ENCODE measurements around the gene GSG1L.

Gene GSG1L

DNA sequence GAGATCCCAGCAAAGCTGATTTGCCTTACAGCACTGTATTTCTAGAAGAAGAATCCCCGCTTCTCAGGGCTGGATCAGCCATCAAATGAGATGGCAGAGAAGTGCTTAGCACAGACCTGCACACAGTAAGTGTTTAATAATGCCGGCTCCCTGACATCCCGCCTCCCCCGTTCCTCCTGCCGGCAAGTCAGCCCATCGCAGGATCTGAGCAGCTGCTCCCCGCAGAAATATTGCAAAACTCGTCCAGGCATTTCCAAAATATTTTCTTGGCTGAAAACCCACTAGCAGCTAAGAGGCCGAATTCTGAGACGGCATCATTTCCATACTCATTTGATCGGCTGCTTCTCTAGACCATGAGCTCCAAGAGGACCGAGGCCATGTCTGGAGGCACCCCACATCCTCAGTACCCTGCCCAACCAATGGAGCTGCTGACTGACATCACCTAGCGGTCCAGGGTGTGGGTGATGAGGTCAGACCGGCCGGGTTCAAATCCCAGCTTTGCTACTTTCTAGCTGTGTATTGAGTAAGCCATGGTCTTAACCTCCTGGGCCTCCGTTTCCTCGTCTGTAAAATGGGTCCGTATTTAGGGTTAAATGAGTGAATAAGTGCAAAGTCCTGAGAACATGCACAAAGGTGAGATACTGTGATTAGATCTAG, 262.1 kb downstream of the GSG1L start:
- DNase-seq (ENCODE audit: extremely low read depth in 1 of 2, low read depth in 1 of 2): no peak

DNA sequence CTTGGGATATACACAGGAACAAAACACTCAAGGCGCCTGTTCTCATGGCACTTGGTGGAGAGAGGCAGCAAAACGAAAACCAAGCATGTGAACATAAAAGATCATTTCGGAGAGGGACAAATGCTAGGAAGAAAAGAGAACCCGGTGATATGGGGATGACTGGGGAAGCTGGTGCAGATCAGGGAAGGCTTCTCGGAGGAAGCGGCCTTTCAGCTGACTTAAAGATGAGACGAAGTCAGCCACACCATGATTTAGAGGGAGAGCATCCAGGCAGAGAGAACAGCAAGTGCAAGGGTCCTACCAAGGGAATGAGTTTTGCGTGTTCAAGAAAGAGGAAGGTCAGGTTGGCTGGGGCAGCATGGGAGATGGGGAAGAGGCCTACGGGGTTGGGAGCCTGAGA, 262.7 kb downstream of the GSG1L start:
- DNase-seq (ENCODE audit: extremely low read depth in 1 of 2, low read depth in 1 of 2): no peak

DNA sequence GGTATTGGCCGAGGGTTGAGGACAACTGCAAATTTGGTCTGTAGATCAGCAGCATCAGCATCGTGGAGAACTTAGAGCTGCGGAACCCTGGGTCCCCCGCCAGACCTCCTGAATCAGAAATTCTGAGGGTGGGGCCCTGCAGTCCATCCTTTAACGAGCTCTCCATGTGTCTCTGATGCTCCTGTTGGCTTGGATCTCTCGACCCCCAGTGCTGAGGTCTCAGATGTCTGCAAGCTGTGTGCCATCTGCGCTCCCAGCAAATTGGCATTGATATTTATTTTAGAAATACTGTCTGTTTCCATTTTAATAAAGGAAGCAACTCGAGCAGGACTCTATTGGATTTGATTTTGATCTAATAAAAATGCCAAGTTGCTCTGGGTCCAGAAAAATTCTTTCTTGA, 263.6 kb downstream of the GSG1L start:
- no peak for DNase-seq (ENCODE audit: extremely low read depth in 1 of 2, low read depth in 1 of 2)

DNA sequence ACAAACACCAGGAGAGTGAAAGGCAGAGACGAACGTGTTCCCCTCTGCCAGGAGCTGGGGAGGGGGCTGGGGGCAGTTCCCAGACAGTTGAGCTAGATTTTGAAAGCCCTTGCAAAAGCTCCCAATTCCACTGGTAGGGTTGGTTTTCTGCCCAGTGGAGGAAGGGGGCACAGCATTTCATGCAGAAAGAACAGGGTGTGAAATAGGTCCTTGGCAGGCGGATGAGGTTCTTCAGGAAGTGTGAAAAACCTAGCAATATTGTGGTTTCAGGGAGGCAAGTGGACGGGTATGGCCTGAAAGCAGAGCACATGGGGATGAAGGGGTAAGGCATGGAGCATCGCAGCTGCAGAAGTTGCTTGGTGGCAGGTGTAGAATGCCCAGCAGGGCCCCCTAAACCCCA, 265.3 kb downstream of the GSG1L start:
- no peak for DNase-seq (ENCODE audit: extremely low read depth in 1 of 2, low read depth in 1 of 2)

DNA sequence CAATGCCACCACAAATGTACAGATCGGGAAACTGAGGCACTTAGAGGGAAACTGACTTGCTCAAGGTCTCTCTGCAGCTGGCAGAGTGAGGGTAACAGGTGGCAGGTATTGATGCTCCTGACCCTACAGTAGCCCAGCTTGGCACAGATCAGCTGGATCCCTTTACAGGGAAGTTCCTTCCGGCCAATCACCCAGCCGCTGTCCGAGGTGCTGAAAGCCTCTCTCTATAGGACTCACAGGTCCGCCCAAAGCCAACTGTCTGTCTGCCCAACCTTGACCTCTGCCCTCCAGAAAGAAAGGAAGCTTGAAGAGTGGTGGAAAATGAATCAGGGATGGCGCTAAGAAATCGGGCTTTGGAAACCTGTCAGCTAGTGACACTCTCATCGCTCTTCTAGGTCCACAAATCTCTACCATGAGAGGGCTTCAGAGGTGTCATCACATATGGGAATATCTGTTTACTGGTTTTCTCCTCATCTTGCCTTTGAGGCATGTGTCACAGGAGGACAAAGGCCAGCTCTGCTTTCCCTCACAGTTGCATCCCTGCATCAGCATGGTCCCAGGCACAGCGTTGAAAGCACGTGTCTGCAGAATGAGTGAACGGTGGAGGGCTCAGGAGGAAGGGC, 267.4 kb downstream of the GSG1L start:
- no peak for DNase-seq (ENCODE audit: extremely low read depth in 1 of 2, low read depth in 1 of 2)

DNA sequence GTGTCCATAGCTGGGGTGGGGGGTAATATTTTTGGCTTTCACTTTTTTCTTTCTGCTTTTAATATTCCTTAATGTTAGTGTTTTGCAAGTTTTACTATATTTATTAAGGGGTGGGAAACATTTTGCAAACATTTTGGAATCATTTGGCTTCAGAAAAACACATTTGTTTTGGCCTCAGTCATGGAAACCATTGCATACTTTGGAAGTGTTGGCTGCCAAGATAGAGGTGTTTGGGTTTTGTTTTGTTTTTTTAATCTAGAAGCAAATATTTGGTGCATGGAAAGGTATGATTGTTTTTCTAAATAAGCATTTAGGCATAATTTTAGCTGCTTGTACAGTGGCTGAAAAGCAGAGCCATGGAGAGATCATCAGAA, 270.3 kb downstream of the GSG1L start:
- no peak for DNase-seq (ENCODE audit: extremely low read depth in 1 of 2, low read depth in 1 of 2)

DNA sequence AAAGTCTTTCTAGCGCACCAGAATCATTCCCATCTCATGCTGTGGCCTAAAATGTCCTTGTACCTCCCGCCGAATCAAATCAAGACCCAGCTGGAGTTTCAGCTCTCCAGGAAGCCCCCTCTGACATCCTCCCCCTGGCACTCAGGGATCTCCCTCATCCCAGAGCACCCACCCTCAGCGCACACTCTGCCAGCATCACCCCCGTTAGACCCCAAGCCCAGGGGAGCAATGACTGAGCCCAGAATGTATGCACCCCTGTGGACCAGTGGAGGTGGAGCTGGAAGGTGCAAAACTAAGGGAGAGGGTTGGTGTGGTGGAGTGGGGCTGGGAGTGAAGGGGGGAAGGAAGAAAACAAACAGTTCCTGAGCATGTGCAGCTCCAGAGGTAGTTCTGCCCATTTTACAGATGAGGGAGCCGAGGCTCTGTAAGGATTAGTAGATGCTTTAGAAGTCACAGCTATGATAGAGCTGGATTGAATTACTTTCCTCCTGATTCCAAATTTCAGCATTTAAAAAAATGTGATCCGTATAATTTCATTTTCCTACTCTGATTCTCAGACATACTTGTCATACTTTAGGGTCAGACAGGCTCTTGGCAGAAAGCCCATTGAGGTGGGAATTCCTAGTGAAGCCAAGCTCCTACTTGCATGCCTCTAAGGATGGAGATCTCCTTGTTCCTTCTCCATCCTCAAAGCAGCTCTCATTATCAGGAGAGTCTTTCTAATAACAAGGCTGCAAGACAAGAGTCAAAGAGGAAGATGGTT, 270.8 kb downstream of the GSG1L start:
- no peak for DNase-seq (ENCODE audit: extremely low read depth in 1 of 2, low read depth in 1 of 2)

DNA sequence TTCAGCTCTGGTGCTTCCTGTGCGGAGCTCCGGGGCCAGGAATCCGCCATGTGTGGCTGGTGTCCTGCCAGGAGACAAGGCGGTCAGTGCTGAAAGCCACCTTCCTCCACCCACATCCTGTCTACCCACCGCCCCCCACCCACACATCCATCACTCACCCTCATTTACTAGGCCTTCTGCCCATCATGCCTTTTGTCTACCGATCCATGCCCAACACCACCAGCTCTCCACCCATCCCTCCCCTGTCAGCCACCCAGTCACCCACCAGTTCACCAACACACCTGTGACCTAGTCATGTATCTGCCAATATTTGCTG, 272.2 kb downstream of the GSG1L start:
- DNase-seq (ENCODE audit: extremely low read depth in 1 of 2, low read depth in 1 of 2): no peak

DNA sequence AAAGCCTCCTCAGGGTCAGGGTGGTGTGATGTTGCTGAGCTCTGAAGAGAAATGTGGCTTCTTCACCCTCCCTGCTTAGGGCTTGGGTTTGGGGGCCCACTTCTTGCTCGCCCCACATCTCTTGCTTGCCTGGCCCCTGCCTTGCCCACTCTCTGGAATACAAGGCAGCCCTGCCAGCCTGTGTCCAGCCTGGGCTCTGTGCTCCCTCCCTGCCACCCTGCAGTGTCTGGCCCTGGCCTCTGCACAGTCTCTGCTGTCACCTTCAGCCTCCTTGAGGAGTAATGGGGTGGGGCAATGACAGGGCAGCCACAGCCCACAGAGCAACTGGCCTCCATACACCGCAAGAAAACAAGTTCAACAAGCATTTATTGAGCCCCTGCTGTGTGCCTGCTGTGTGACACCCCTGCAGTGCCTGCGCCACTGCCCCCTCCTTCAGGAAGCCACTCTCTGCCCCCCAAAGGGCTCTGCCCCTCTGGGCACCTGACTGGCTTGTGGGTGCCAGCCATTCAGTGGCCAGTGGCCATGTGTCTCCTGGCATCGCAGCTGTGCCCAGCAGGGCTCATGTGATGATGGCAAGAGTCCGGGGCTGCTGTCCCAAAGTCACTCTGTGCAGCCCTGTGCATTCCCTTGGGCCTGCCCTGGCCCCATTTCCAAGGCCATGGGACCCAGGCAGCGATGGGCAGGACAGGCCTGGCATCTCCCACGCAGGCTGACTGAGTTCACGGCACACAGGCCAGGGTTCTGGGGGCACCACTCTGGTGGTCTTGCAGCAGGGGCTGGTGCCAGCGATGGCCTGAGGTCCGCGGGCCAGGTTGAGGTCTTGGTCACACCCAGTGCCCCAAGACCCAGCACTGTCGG, 272.7 kb downstream of the GSG1L start:
- no peak for DNase-seq (ENCODE audit: extremely low read depth in 1 of 2, low read depth in 1 of 2)

DNA sequence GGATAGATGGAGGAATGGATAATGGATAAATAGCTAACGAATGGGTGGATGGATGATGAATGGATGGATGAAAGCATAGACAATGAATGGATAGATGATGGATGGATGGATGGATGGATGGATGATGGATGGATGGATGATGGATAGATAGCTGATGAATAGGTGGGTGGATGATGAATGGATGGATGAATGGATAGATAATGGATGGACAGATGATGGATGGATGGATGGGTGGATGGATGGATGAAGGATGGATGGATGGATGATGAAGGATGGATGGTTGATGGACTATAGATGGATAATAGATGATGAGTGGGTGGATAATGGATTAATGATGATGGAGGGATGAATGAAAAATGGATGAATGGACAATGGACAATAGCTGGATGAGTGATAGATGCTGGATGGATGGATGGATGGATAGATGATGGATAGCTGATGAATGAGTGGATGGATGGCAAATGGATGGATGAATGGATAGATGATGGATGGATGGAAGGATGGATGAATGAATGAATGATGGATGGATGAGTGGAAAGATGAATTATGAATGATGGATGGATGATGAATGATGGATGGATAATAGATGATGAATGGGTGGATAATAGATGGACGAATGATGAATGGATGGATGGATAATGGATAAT, 273.8 kb downstream of the GSG1L start:
- DNase-seq (ENCODE audit: extremely low read depth in 1 of 2, low read depth in 1 of 2): no peak

DNA sequence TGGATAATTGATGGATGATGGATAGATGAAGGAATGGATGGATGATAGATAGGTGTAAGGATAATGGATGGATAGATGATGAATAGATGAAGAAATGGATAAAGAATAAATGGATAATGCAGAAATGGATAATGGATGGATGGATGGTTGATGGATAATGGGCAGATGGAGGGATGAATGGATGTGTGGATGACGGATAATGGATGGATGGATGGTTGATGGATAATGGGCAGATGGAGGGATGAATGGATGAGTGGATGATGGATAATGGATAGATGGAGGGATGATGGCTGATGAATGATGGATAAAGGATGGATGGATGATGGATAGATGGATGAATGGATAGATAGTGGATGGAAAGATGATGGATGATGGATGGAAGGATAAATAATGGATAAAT, 274.4 kb downstream of the GSG1L start:
- DNase-seq (ENCODE audit: extremely low read depth in 1 of 2, low read depth in 1 of 2): no peak

DNA sequence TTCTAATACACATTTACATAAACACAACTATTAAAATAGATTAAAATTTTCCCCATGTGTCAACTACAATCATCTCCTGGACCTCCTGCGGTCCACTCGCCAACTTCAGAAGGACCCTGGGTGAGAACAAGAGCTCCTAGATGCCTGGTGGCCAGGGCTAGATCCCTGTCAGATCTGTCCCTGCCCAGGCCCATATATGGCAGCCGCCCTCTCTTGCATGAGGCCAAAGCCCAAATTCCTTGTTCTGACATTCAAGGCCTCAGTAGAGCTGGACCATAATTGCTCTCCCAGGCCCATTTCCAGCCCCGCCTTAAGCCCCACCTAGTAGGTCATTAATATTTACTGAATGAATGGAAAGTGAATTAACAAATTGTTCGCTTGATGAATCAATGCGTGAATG, 275.8 kb downstream of the GSG1L start:
- DNase-seq (ENCODE audit: extremely low read depth in 1 of 2, low read depth in 1 of 2): no peak

DNA sequence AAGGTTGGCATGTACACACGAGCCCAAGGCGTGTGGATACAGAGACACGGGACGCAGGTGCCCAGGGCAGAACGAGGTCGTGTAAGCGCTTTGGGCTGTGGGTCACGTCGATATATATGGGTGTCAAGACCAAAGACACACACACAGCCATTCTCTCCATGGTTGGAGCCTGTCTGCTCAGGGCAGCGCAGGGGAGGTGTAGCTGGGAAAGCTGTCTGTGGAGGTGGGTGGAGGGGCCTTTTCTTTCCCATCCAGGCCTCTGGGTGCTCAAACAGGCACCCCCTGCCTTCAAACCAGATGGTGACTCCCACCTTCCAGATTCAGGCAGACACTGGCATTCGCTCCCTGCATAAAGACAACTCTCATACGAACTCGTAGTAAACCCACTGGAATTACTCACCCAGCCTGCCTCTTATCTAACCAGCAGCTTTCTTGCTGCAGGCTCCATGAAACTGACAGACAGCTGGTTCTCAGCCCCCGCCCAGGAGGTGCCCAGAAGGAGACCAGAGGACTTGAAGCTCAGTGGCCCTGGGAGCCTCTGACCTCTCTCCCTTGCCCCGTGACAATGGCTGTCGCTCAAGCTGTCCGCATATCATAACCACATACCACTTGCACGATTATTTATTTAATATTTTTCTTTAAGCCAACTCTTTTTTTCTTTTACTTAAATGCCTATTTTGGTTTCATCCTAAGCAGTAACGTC, 276.4 kb downstream of the GSG1L start:
- DNase-seq (ENCODE audit: extremely low read depth in 1 of 2, low read depth in 1 of 2): no peak

DNA sequence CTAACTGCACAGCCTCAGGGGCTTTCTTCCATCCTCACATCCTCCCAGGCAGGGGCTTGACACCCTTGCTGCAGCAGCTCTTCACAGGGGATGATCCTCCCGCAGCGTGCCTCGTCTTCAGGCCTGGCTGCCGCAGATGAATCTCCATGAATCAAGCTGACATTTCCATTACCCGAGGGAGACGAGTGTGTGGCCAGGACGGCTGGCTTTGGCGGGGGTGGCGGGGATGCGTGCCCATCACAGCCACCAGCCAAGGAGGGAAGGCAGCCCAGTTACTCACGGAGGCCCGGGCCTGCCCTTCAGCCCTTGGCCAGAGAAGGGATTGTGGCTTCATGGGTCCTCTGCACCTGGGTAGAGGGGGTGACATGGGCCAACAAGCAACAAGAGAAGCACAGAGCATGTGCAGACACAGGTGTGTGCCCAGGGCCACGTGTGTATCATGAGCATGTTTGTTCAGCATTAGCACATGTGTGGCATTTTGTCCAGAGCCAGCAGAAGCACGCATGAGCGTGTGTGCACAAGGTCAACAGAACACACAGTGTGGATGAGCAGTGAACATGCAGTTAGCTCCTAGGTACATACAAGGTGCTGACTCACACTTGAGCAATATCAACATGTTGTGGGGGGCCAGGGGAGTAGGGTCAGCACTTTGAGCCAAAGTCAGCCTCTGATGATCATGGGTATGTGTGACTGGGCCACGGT, 277.1 kb downstream of the GSG1L start:
- no peak for DNase-seq (ENCODE audit: extremely low read depth in 1 of 2, low read depth in 1 of 2)

DNA sequence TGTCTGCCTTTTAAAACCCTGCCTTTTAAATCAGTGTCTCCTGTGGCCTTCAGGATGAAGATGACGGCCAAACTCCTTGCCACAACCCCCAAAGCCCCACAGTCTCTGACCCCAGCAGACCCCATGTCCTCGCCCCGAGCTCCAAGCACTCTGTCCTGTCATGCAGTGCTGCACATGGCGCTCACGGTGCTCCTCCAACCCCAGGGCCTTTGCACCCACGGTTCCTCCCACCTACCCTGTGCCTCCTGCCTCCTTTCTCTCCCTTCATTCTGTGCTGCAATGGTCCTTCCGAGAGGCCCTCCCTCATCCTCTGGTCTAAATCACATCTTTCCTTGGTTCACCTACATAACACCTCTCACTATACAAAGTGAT, 278.2 kb downstream of the GSG1L start:
- no peak for DNase-seq (ENCODE audit: extremely low read depth in 1 of 2, low read depth in 1 of 2)

DNA sequence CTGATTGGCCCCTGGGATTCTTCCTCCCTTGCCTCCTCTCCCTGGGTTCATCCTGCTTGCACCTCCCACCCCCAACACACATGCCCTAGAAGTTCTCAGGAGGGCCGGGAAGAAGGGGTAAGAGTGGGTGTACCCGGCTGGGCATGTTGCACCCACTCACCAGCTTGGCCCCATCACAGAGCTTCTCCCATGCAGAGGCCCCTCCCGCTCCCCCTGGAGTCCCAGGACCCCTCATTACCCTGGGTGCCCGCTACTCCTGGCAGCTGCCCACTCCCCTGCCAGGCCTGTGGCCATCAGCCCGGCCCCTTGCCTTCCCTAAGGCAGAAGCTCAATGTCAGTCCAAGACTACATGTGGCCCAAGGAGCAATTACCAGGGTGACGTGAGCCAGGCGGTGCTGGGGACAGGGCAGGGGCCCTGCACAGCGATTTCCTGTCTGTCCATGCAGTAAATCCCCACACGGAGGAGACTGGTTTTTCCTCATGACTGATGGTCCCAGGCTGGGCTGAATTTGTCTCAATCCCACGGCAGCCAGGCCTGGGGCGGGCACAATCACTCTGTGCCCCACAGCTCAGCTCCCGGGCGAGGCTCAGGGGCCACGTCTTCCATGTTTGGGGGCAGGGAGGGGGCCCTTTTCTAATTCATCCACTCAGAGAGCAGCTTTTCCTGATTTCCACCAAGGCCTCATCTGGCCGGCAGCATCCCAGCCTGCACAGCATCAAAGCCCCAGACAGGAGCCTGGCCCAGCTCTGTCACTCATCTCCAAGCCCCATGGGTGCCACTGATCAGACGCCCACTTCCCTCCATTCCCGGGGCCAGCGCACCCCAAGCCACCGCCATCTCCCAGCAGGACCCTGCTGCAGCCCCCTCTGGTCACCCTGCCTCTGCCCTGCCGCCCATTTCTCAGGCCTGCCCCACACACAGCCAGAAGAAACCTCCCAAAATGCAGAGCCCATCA, 278.9 kb downstream of the GSG1L start:
- DNase-seq (ENCODE audit: extremely low read depth in 1 of 2, low read depth in 1 of 2): no peak

DNA sequence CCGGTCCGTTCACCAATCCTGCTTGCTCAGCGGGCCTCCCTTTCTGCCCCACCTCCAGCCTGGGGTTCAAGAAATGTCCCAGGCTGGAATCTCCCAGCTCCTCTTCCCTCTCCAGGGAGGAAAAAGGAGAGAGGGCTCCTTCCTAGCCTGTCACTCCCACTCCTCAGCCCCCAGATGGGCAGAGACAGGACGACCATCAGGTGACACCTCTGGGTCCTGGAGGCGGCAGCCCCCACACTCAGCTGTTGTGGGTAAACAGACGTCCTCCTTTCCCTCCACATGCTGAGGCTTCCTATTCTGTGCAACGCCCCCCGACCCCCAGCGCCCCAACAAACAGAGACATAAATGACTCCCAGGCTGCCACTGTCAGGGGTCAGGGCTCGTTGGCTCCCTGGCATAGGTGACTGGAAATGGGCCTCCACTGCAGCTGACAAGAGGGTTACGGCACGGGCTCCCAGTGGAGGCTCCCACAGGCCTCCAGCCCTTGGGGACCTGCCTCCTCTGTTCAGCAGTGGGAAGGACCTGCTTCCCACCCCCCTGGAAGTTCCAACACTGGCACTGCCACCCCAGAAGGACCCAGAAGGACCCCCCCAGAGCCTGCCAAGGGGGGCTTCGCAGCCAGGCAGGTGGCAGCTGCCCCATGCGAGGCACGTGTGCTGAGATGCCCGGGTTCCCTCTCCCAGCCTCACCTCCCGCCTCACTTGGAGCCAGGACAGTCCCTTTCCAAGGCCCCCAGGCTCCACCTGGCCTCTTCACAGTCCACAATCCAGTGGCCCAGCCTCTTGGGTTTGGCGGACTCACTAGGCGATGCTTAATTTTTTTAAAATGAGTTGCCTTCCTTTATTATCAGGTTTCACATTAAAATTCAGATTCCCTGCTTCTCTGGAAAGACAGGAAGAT, 281.3 kb downstream of the GSG1L start:
- DNase-seq (ENCODE audit: extremely low read depth in 1 of 2, low read depth in 1 of 2): no peak

DNA sequence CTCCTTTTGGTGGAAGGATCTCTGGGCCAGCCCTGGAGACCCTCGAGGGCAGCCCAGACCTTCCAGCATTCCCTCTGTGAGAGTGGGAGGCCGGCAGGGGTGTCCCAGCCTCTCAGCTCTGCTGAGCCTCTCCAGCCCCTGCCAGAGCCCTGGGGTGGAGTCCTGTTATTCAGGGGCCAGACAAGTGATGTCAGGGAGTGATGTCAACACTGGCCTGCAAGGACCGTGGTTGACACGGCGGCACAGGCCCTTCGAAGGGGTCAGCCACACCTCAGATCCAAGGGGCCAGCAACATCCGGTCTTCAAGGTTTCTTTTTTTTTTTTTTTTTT, 282.4 kb downstream of the GSG1L start:
- DNase-seq (ENCODE audit: extremely low read depth in 1 of 2, low read depth in 1 of 2): no peak
